ENCODE results near the gene RNH1.

- TF ChIP-seq CTCF (conservative IDR thresholded peaks at IDR 0.05; ENCODE audit: low read length) (no peak), EZH2phosphoT487 (IDR thresholded peaks at IDR 0.05; ENCODE audit: borderline replicate concordance, low read depth, low read length) (no peak)
Measured at GRCh38 chr11:477052-477715, 29.9 kb downstream of the RNH1 start.

All from OCI-LY7 (cell line).